Uterus (tissue), 4 donors: Measurements from ENCODE around the gene SH3GL3. TPM values are rescaled to one million over a fixed set of nuclear protein-coding genes. Genes with fewer than 3 reads are reported as not detected.

Experiments
- DNase-seq, 2 donors: peaks; one replicate each; pipeline ENCODE4 v3.0.0-alpha.2; 2019 to 2020
- H3K27ac ChIP-seq, 2 donors: fragments of 200-600 bp; sonication (generic); 1 replicate in 1 of 2; 2 replicates in 1 of 2; pipeline ENCODE4 v1.5.1; 2016 to 2018
- H3K27me3 ChIP-seq, 2 donors: fragments of 200-600 bp; sonication (generic); one replicate each; pipeline ENCODE4 v1.5.1; 2018 to 2019; ENCODE audit warnings: control low read depth in 1 of 2
- H3K36me3 ChIP-seq, 2 donors: fragments of 200-600 bp; sonication (generic); one replicate each; pipeline ENCODE4 v1.5.1; 2019; ENCODE audit warnings: control low read depth in 1 of 2
- H3K4me1 ChIP-seq, 2 donors: fragments of 200-600 bp; sonication (generic); one replicate each; pipeline ENCODE4 v1.5.1; 2018 to 2019; ENCODE audit warnings: control low read depth in 1 of 2
- H3K4me3 ChIP-seq, 2 donors: fragments of 200-600 bp; sonication (generic); 1 replicate in 1 of 2; 2 replicates in 1 of 2; pipeline ENCODE4 v1.5.1; 2018 to 2019; ENCODE audit warnings: mild to moderate bottlenecking in 1 of 2
- H3K9me3 ChIP-seq, 2 donors: fragments of 200-600 bp; sonication (generic); one replicate each; pipeline ENCODE4 v1.5.1; 2019; ENCODE audit warnings: control low read depth in 1 of 2
- POLR2A ChIP-seq, 2 donors: fragments of 450-650 bp; IDR thresholded peaks; one replicate each; pipeline ENCODE4 v1.6.1; 2016; ENCODE audit warnings: antibody characterized with exemption in 2 of 2, mild to moderate bottlenecking in 1 of 2, moderate library complexity in 1 of 2
- intact Hi-C: fragments of 100-400 bp; cut with DNase I; formaldehyde crosslinking; loops from one replicate; pipeline ENCODE4 v1.15.1; 2023; ENCODE audit warnings: low total_unique reads
- total RNA-seq, 4 donors: library from RNA; depleted of rRNA in 3 of 4; stranded (reverse); fragments of >200 nt in 3 of 4; gene quantifications; one replicate each; pipeline versions ENCODE4 v1.1.0 to v1.2.4, GENCODE V29; 2014 to 2023
- TF ChIP-seq, protein P1 (sequence below), 4 experiments: fragments of 200-600 bp in 2 of 4; fragments of 450-650 bp in 2 of 4; sonication (generic) in 2 of 4; IDR thresholded peaks; one replicate each; pipeline ENCODE4 v1.5.1; 2016 to 2019; ENCODE audit warnings: antibody characterized with exemption in 4 of 4, mild to moderate bottlenecking in 2 of 4, moderate library complexity in 1 of 4
- donor health status: DM: yes; HTN: yes; CAD: no.

Gene SH3GL3
- total RNA-seq, 4 donors from 2014 or later: 1.2 to 11.8 (median 2.0) TPM; not detected in 1

GRCh38 chr15:83612226-83612625 lies 165.1 kb downstream of the SH3GL3 start:
- H3K4me3 ChIP-seq: no peak overlapping the region
- no peak for TF ChIP-seq POLR2A (IDR thresholded peaks at IDR 0.05)
- TF ChIP-seq, protein P1, sequence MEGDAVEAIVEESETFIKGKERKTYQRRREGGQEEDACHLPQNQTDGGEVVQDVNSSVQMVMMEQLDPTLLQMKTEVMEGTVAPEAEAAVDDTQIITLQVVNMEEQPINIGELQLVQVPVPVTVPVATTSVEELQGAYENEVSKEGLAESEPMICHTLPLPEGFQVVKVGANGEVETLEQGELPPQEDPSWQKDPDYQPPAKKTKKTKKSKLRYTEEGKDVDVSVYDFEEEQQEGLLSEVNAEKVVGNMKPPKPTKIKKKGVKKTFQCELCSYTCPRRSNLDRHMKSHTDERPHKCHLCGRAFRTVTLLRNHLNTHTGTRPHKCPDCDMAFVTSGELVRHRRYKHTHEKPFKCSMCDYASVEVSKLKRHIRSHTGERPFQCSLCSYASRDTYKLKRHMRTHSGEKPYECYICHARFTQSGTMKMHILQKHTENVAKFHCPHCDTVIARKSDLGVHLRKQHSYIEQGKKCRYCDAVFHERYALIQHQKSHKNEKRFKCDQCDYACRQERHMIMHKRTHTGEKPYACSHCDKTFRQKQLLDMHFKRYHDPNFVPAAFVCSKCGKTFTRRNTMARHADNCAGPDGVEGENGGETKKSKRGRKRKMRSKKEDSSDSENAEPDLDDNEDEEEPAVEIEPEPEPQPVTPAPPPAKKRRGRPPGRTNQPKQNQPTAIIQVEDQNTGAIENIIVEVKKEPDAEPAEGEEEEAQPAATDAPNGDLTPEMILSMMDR (IDR thresholded peaks at IDR 0.05): no peak
- intact Hi-C loops: no loop called here
- H3K4me1 ChIP-seq: no peaks in the 10 kb centered on the region
- no peak overlapping the region for H3K27ac ChIP-seq
- no peaks in the 10 kb centered on the region for H3K27me3 ChIP-seq
- H3K36me3 ChIP-seq: no peaks in the 10 kb centered on the region
- DNase-seq: no peak
- H3K9me3 ChIP-seq: no peaks in the 10 kb centered on the region

GRCh38 chr15:83612898-83613635 lies 165.9 kb downstream of the SH3GL3 start:
- TF ChIP-seq, protein P1 (IDR thresholded peaks at IDR 0.05): no peak
- no peak for TF ChIP-seq POLR2A (IDR thresholded peaks at IDR 0.05)
- DNase-seq: no peak
- Histone ChIP-seq H3K4me1 (no peaks in the 10 kb centered on the region), H3K4me3 (no peak overlapping the region), H3K27ac (no peak overlapping the region), H3K36me3 (no peaks in the 10 kb centered on the region), H3K27me3 (no peaks in the 10 kb centered on the region), H3K9me3 (no peaks in the 10 kb centered on the region)
- intact Hi-C loops: no loop called here

DNA sequence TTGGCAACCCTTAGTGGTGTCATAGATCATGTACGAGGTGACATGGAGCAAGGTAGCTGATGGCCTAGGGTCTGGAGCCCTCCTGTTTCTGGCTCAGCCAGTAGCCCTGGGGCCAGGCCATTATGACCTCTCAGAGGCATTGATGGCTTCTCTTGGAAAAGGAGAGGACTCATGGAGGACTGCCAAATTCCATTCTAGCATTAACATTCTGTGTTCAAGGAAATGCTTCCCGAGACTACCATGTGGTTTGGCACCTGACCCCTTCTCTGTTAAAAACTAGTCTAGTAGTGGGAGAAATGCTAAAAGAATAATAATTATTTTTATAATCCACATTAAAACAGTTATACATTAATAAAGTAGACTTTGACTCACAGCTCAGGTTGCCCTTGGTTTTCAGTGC lies 166.6 kb downstream of the SH3GL3 start:
- Histone ChIP-seq H3K4me3 (no peak overlapping the region), H3K9me3 (no peaks in the 10 kb centered on the region), H3K36me3 (no peaks in the 10 kb centered on the region), H3K4me1 (no peaks in the 10 kb centered on the region), H3K27ac (no peak overlapping the region), H3K27me3 (no peaks in the 10 kb centered on the region)
- TF ChIP-seq, protein P1 (IDR thresholded peaks at IDR 0.05): no peak
- no peak for TF ChIP-seq POLR2A (IDR thresholded peaks at IDR 0.05)
- no peak for DNase-seq
- intact Hi-C loops: no loop called here

- no peak for DNase-seq
- no peaks in the 10 kb centered on the region for H3K9me3 ChIP-seq
- no peaks in the 10 kb centered on the region for H3K36me3 ChIP-seq
- H3K4me1 ChIP-seq: no peaks in the 10 kb centered on the region
- H3K27me3 ChIP-seq: no peaks in the 10 kb centered on the region
- H3K27ac ChIP-seq: no peak overlapping the region
- no peak overlapping the region for H3K4me3 ChIP-seq
- intact Hi-C loops: no loop called here
- no peak for TF ChIP-seq POLR2A (IDR thresholded peaks at IDR 0.05)
- TF ChIP-seq, protein P1 (IDR thresholded peaks at IDR 0.05): no peak
These were observed 169.7 kb downstream of the SH3GL3 start for GRCh38 chr15:83616840-83617239.

DNA sequence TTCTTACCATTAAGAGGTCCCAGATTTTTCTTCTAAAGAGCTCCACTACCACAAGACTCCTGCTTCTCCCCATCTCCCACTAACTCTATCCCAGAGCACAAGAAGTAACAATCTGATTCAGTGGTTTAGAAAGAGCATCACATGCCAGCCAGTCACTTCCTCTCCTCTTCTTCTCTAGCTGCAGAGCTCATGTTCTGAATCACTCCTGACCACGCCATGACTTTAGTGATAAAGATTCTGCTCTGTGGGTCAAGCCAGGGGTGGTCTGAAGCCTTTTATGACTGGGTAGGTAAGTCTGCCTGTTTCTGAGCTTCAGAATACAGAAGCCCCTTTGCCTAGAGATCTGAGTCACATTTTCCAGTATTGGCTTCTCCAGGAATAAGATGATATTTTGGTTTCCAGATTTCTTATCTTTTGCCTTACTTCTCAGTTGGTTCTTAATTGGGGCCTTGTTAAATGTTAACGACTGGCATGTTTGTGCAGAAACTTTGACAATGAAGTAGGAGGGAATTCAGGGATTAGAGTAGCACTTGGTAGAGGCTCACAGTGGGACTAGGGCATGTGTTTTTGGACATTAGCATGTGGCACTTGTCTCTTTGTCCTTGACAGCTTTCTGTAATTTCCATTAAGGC lies 179.1 kb downstream of the SH3GL3 start:
- intact Hi-C loops: no loop called here
- H3K4me3 ChIP-seq: no peak overlapping the region

More for the DNA sequence above, 179.1 kb downstream of the SH3GL3 start:
- Histone ChIP-seq H3K36me3 (no peaks in the 10 kb centered on the region), H3K27ac (no peak overlapping the region), H3K27me3 (no peaks in the 10 kb centered on the region), H3K4me1 (no peaks in the 10 kb centered on the region), H3K9me3 (no peaks in the 10 kb centered on the region)
- no peak for DNase-seq
- TF ChIP-seq, protein P1 (IDR thresholded peaks at IDR 0.05): no peak
- TF ChIP-seq POLR2A (IDR thresholded peaks at IDR 0.05): no peak
